Esophagus squamous epithelium (tissue), 5 donors: Measurements from ENCODE around the gene SNX1. TPM values are rescaled to one million over a fixed set of nuclear protein-coding genes. Genes with fewer than 3 reads are reported as not detected.

ENCODE experiments used
- DNase-seq: peaks from one replicate; lab custom pipeline; 2025; lab: John Stamatoyannopoulos, UW
- H3K27ac ChIP-seq, 4 donors: fragments of 200-600 bp; sonication (generic); one replicate each; pipeline ENCODE4 v1.5.1; 2016 to 2019; ENCODE audit warnings: mild to moderate bottlenecking in 1 of 4
- H3K27me3 ChIP-seq, 4 donors: fragments of 200-600 bp; sonication (generic); 1 replicate in 3 of 4; 2 replicates in 1 of 4; pipeline versions ENCODE4 v1.5.1 to v1.6.0; 2017 to 2021; ENCODE audit warnings: antibody characterized with exemption in 1 of 4
- H3K36me3 ChIP-seq, 3 donors: fragments of 200-600 bp; sonication (generic); one replicate each; pipeline ENCODE4 v1.5.1; 2016 to 2019
- H3K4me1 ChIP-seq, 3 donors: fragments of 200-600 bp; sonication (generic); one replicate each; pipeline ENCODE4 v1.5.1; 2017 to 2019
- H3K4me3 ChIP-seq, 4 donors: fragments of 200-600 bp; sonication (generic); 1 replicate in 3 of 4; 2 replicates in 1 of 4; pipeline ENCODE4 v1.5.1; 2016 to 2019; ENCODE audit warnings: mild to moderate bottlenecking in 2 of 4, moderate library complexity in 1 of 4
- H3K9me3 ChIP-seq, 3 donors: fragments of 200-600 bp; sonication (generic); one replicate each; pipeline ENCODE4 v1.5.1; 2016 to 2019
- POLR2A ChIP-seq, 4 donors: fragments of 450-650 bp; IDR thresholded peaks; one replicate each; pipeline ENCODE4 v1.6.1; 2017; ENCODE audit warnings: antibody characterized with exemption in 4 of 4, mild to moderate bottlenecking in 4 of 4, moderate library complexity in 3 of 4
- WGBS, 2 donors: methylation state at CpG; one replicate each; pipeline ENCODE4 v1.1.5; 2018; 5-methylcytosine and 5-hydroxymethylcytosine counted together
- intact Hi-C: fragments of 100-400 bp; cut with DNase I; formaldehyde crosslinking; loops from one replicate; pipeline ENCODE4 v1.15.0; 2022
- total RNA-seq, 4 donors: library from RNA; depleted of rRNA; stranded (reverse); fragments of >200 nt; gene quantifications; one replicate each; pipeline ENCODE4 v1.1.0, GENCODE V29; 2016
- TF ChIP-seq, protein P1 (sequence below), 6 experiments: fragments of 450-650 bp in 4 of 6; fragments of 200-600 bp in 2 of 6; sonication (generic) in 2 of 6; IDR thresholded peaks; one replicate each; pipeline ENCODE4 v1.5.1; 2016 to 2019; ENCODE audit warnings: antibody characterized with exemption in 6 of 6, mild to moderate bottlenecking in 4 of 6, moderate library complexity in 4 of 6
- donor health status: DM: yes; HTN: yes; CAD: no.

Gene SNX1, protein sequence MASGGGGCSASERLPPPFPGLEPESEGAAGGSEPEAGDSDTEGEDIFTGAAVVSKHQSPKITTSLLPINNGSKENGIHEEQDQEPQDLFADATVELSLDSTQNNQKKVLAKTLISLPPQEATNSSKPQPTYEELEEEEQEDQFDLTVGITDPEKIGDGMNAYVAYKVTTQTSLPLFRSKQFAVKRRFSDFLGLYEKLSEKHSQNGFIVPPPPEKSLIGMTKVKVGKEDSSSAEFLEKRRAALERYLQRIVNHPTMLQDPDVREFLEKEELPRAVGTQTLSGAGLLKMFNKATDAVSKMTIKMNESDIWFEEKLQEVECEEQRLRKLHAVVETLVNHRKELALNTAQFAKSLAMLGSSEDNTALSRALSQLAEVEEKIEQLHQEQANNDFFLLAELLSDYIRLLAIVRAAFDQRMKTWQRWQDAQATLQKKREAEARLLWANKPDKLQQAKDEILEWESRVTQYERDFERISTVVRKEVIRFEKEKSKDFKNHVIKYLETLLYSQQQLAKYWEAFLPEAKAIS
- total RNA-seq: 10 to 100 TPM; 39.9 to 71.1 (median 52.0) TPM

DNA sequence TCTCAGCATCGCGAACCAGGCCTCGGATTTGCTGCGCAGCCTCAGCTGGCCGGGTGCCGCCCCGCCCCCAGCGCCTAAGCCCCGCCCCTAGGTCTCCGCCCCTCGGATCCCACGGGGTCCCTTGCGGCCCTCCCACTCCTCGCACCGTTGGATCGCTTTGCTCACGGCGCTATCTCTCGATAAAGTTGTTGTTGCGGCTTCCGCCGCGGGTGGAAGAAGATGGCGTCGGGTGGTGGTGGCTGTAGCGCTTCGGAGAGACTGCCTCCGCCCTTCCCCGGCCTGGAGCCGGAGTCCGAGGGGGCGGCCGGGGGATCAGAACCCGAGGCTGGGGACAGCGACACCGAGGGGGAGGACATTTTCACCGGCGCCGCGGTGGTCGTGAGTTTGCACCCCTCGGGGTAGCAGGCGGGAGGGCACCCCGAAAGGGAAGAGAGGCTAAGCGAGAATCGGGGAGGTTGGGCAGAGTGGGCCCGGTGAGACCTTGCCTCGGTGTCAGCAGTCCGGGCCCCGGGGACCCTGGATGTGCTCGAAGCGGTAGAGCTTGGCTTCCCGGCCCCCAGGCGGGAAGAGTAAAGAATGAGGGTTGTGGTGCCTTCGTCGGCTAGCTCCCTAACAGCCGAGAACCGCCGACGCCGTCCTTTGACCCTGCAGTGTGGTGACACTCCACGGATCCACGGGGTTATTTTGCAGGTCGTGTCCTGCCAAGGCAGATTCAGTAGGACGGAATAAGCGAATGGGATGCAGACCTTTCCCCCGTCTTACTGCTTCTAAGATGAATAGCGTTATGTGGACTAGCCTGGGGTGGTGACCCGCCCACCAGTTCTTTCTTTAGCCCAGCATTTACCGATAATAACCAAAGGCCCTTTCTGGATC, at the start of gene SNX1:
Gene SNX1 (plus strand): TSS at position 188 of the 873 bp plus-strand sequence. CDS start 32 bp downstream, at position 220.
- peak; percentile 56 for DNase-seq
- H3K9me3 ChIP-seq: no peaks in the 10 kb centered on the region
- 0% methylated on average over 13 to 33 of the region's 70 CpGs for WGBS, 2 donors
- peak within 1 kb of the TSS; percentile 65 to 99 (median 85) for H3K4me3 ChIP-seq
- peak within 1 kb of the TSS; percentile 83 to 97 (median 91) for H3K27ac ChIP-seq
- intact Hi-C loops: no loop called here
- TF ChIP-seq POLR2A (IDR thresholded peaks at IDR 0.05): peak in 3 of 4 donors; percentile 85 to 95 (median 91)
- TF ChIP-seq, protein P1, sequence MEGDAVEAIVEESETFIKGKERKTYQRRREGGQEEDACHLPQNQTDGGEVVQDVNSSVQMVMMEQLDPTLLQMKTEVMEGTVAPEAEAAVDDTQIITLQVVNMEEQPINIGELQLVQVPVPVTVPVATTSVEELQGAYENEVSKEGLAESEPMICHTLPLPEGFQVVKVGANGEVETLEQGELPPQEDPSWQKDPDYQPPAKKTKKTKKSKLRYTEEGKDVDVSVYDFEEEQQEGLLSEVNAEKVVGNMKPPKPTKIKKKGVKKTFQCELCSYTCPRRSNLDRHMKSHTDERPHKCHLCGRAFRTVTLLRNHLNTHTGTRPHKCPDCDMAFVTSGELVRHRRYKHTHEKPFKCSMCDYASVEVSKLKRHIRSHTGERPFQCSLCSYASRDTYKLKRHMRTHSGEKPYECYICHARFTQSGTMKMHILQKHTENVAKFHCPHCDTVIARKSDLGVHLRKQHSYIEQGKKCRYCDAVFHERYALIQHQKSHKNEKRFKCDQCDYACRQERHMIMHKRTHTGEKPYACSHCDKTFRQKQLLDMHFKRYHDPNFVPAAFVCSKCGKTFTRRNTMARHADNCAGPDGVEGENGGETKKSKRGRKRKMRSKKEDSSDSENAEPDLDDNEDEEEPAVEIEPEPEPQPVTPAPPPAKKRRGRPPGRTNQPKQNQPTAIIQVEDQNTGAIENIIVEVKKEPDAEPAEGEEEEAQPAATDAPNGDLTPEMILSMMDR (IDR thresholded peaks at IDR 0.05): peak in 4 of 6 experiments; percentile 35 to 51 (median 43)
- peaks cover 20 to 88% (median 69%) of the 10 kb centered on the region in 3 donors for H3K4me1 ChIP-seq
- peaks cover 0 to 4% (median 0%) of the 10 kb centered on the region in 3 donors for H3K36me3 ChIP-seq
- H3K27me3 ChIP-seq: no peaks in the 10 kb centered on the region

DNA sequence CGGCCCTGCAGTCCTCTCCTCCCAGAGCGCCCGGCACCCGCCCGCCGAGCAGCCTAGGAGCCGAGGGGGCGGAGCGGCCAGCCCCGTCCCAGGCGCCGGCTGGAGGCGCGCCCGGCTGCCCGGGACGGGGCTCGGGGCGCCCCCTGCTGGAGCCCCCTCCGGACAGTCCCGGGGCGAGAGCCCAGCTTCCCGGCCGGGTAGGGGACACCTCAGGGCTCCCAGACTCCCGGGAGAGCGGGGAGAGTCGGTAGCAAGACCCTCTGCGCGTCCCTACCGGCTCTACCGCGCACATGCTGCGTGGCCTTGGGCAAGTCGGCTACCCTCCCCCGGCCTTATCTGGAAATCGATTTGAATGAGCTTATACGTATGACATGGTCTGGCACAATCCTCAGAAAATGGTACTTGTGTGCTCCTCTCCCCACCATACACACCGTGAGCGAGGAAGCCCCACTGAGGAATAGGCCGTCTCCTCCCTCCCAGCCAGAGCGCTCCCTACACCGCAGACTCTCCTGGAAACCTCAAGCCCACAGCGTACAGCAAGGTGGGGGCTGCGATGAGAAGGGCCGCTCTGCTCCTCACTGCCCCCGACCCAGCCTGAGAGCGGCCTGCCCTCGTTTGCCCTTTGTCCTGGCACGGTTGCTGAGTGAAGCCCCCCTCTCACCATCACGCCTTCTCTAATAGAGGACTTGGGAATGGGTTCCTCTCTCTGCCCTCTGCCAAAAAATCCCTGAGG, 49.2 kb upstream of the SNX1 start, which contains the start of gene DAPK2:
Gene DAPK2 (minus strand): TSS at position 65 of the 733 bp plus-strand sequence. CDS start 6,224 bp downstream, outside the sequence.
- DNase-seq: no peak
- 37 to 47% methylated on average over 12 to 13 of the region's 50 CpGs for WGBS, 2 donors
- no peaks in the 10 kb centered on the region for H3K36me3 ChIP-seq
- peak within 1 kb of the TSS; percentile 49 to 72 (median 60) for H3K4me3 ChIP-seq
- H3K27ac ChIP-seq: peak within 1 kb of the TSS in 3 of 4 donors; percentile 53 to 70 (median 55)
- intact Hi-C loops: loop anchor here (5.0 to 10.0 kb wide), 2 partner anchors 99 to 282 kb away; no protein-coding TSS in a partner anchor
- TF ChIP-seq, protein P1 (IDR thresholded peaks at IDR 0.05): peak; percentile 66 to 92 (median 86)
- TF ChIP-seq POLR2A (IDR thresholded peaks at IDR 0.05): no peak
- H3K27me3 ChIP-seq: peaks cover 0 to 18% (median 0%) of the 10 kb centered on the region in 4 donors
- H3K4me1 ChIP-seq: peaks cover 3 to 26% (median 10%) of the 10 kb centered on the region in 3 donors
- H3K9me3 ChIP-seq: no peaks in the 10 kb centered on the region

DNA sequence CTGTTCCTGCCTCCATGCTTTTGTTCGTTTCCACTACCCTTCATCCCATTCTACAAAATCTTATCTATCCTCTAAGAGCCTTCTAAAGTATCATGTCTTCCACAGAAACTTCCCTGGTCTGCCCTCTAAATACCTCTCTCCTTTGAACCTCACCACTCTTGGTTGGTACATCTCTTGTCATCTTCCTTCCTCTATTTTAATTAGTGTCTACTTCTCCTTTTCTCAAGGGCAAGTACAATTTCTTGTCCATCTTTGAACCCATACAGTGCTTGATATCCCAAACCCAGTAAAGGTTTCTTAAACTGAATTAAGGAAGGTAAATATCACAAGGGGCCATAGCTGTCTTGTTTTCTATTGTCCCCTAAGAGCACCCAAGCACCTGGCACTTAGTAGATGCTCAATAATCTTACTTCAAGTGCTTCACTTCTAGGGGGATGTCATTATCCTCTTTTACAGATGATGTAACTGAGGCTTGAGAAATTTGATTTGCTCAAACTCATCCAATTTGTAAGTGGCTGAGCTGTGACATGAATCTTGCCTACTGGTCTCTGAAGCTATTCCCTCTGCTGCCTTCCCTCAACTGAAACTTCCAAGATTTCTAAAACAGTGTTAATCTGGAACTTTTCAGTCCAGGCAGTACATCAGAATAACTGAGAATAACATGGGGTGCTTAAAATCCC, 46.9 kb upstream of the SNX1 start:
- no peak for TF ChIP-seq POLR2A (IDR thresholded peaks at IDR 0.05)
- TF ChIP-seq, protein P1 (IDR thresholded peaks at IDR 0.05): no peak
- Histone ChIP-seq H3K36me3 (no peaks in the 10 kb centered on the region), H3K4me1 (peaks cover 3 to 26% (median 10%) of the 10 kb centered on the region in 3 donors), H3K27ac (no peak overlapping the region), H3K9me3 (no peaks in the 10 kb centered on the region), H3K4me3 (no peak overlapping the region), H3K27me3 (peaks cover 0 to 18% (median 0%) of the 10 kb centered on the region in 4 donors)
- intact Hi-C loops: loop anchor here (5.0 to 10.0 kb wide), 2 partner anchors 102 to 284 kb away; no protein-coding TSS in a partner anchor
- no peak for DNase-seq
- 85 to 92% methylated on average over 1 of the region's 1 CpG for WGBS, 2 donors
